Measurements from ENCODE around the gene KCNA1.

GRCh38 chr12:4938900-4939299 is 29.2 kb downstream of the KCNA1 start:
- TF ChIP-seq POLR2A (IDR thresholded peaks at IDR 0.05; ENCODE audit: extremely low read depth, insufficient read length) (no peak), CTCF (IDR thresholded peaks at IDR 0.05; ENCODE audit: low read depth, low read length) (no peak)
- TF ChIP-seq, protein P1, sequence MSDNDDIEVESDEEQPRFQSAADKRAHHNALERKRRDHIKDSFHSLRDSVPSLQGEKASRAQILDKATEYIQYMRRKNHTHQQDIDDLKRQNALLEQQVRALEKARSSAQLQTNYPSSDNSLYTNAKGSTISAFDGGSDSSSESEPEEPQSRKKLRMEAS (IDR thresholded peaks at IDR 0.05; ENCODE audit: low read depth, low read length) = no peak
